GM21737 (cell line): Measurements from ENCODE around the gene FAM118B.
"Not testable (repeated sequence)": the region's sequence is repeated elsewhere in the genome, so short reads cannot be mapped to it uniquely, and the experiment has no call there.

ENCODE experiments used
- ATAC-seq: cut with Tn5 transposase; IDR thresholded peaks from one replicate; pipeline ENCODE4 v1.9.1; 2021; ENCODE audit warnings: mild to moderate bottlenecking, moderate library complexity; ENCODE audit not compliant: unreplicated experiment

Gene FAM118B

GRCh38 chr11:126216526-126217305 lies 5.1 kb downstream of the FAM118B start:
- ATAC-seq = no peak

- no peak for ATAC-seq
Observed at GRCh38 chr11:126217491-126217890, 5.9 kb downstream of the FAM118B start.

GRCh38 chr11:126219547-126219946 lies 8.0 kb downstream of the FAM118B start:
- ATAC-seq = no peak

GRCh38 chr11:126224647-126225294 lies 13.2 kb downstream of the FAM118B start:
- no peak for ATAC-seq

- no peak for ATAC-seq
Observed at GRCh38 chr11:126225295-126225665, 13.7 kb downstream of the FAM118B start.

- ATAC-seq = no peak
Observed at GRCh38 chr11:126226334-126227084, 14.9 kb downstream of the FAM118B start.

- ATAC-seq = no peak
Observed at GRCh38 chr11:126229858-126230540, 18.4 kb downstream of the FAM118B start.

GRCh38 chr11:126231725-126232459 lies 20.3 kb downstream of the FAM118B start:
- ATAC-seq = no peak

GRCh38 chr11:126232683-126233082 lies 21.1 kb downstream of the FAM118B start:
- no peak for ATAC-seq

GRCh38 chr11:126233391-126233790 lies 21.8 kb downstream of the FAM118B start:
- ATAC-seq = no peak

GRCh38 chr11:126246636-126247035 lies 35.1 kb downstream of the FAM118B start:
- no peak for ATAC-seq

- no peak for ATAC-seq
Observed at GRCh38 chr11:126253265-126253664, 41.7 kb downstream of the FAM118B start.

GRCh38 chr11:126254819-126255218 lies 43.2 kb downstream of the FAM118B start:
- no peak for ATAC-seq

GRCh38 chr11:126255507-126255906 lies 43.9 kb downstream of the FAM118B start:
- ATAC-seq = not testable (repeated sequence)

- ATAC-seq = no peak
Observed at GRCh38 chr11:126256216-126256615, 44.6 kb downstream of the FAM118B start.

GRCh38 chr11:126257144-126257543 lies 45.6 kb downstream of the FAM118B start:
- ATAC-seq = no peak

GRCh38 chr11:126257764-126258163 lies 46.2 kb downstream of the FAM118B start:
- no peak for ATAC-seq

GRCh38 chr11:126262216-126262615 lies 50.6 kb downstream of the FAM118B start:
- ATAC-seq = no peak

- ATAC-seq = no peak
Observed at GRCh38 chr11:126263489-126263888, 51.9 kb downstream of the FAM118B start.

- ATAC-seq = no peak
Observed at GRCh38 chr11:126265811-126266210, 54.2 kb downstream of the FAM118B start.
